ENCODE measurements around the gene FKBP4. TPM values are rescaled to one million over a fixed set of nuclear protein-coding genes. Genes with fewer than 3 reads are reported as not detected.

Gene FKBP4
- total and polyA plus RNA-seq, 2 donors (not counting 1 experiment from before 2014, with no cell fraction given): 19.3 to 56.7 TPM

DNA sequence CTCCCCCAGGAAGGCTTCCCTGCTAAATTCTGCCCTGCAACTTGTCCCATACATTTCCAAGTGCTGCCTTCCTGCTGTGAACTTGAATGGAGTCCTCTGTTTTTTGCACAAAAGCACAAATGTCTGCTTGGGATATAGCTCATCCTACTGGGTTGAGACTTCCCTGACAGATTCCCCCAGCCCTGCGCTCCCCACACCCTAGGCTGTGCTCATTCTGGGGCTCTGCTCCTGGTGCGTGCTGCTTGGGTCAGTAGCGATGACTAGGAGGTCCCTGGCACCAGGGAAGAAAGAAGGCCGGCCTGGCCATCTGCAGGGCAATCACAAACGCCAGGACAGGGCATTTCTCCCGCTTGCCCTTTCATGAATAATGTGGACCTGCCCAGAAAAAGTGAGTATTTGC lies 29.2 kb upstream of the FKBP4 start:
- H3K27ac ChIP-seq (ENCODE audit: low read length in 2 of 2): no peak overlapping the region
- ChIA-PET CTCF (no interaction called here), POLR2A (no interaction called here)
- H3K27me3 ChIP-seq (replicated peaks in 1 of 4; ENCODE audit: control extremely low read depth in 1 of 4, control insufficient read depth in 3 of 4, insufficient read depth in 4 of 4, low read length in 3 of 4): no peaks in the 10 kb centered on the region
- 91% methylated on average over 5 of the region's 6 CpGs for WGBS (ENCODE audit: insufficient coverage)
- no peaks in the 10 kb centered on the region for H3K4me1 ChIP-seq (ENCODE audit: control insufficient read depth in 2 of 2, insufficient read depth in 2 of 2, low read length in 2 of 2)
- ATAC-seq (ENCODE audit: low read depth): no peak
- no peaks in the 10 kb centered on the region for H3K27me3 Mint-ChIP-seq
- no peak overlapping the region for H3K4me2 ChIP-seq (replicated peaks; ENCODE audit: low read depth, low read length, poor library complexity, severe bottlenecking)
- no peaks in the 10 kb centered on the region for H3K4me1 Mint-ChIP-seq
- H3K79me2 ChIP-seq (ENCODE audit: control insufficient read depth, insufficient read depth, low read length): no peaks in the 10 kb centered on the region
- H3K4me3 ChIP-seq (ENCODE audit: control extremely low read depth in 1 of 5, extremely low read depth in 1 of 5, insufficient read depth in 1 of 5, low read depth in 2 of 5, low read length in 4 of 5): no peak overlapping the region
- no peak overlapping the region for H2AFZ ChIP-seq (ENCODE audit: insufficient read depth, low read depth, low read length, poor library complexity, severe bottlenecking)
- no peak overlapping the region for H3K9ac ChIP-seq (ENCODE audit: low read length)
- DNase-seq: no peak
- no peaks in the 10 kb centered on the region for H4K20me1 ChIP-seq (ENCODE audit: control insufficient read depth, insufficient read depth, low read length, poor library complexity, severe bottlenecking)
- intact Hi-C loops (cut with micrococcal nuclease): no loop called here
- peaks cover 0 to 5% (median 0%) of the 10 kb centered on the region in 3 donors for H3K9me3 ChIP-seq (ENCODE audit: control extremely low read depth in 1 of 3, control insufficient read depth in 2 of 3, insufficient read depth in 1 of 3, low read length in 2 of 3)
- no peak overlapping the region for H3K4me3 Mint-ChIP-seq
- no peaks in the 10 kb centered on the region for H3K36me3 ChIP-seq (replicated peaks in 1 of 2; ENCODE audit: control extremely low read depth in 1 of 2, control insufficient read depth in 1 of 2, extremely low read depth in 1 of 2, insufficient read depth in 2 of 2, low read length in 1 of 2)
- H3K9me3 Mint-ChIP-seq (ENCODE audit: insufficient read depth): no peaks in the 10 kb centered on the region
- H3K27ac Mint-ChIP-seq: no peak overlapping the region
- no peak for TF ChIP-seq EZH2 (IDR thresholded peaks at IDR 0.05; ENCODE audit: borderline replicate concordance, insufficient read depth, low read depth, low read length, poor library complexity, severe bottlenecking)

DNA sequence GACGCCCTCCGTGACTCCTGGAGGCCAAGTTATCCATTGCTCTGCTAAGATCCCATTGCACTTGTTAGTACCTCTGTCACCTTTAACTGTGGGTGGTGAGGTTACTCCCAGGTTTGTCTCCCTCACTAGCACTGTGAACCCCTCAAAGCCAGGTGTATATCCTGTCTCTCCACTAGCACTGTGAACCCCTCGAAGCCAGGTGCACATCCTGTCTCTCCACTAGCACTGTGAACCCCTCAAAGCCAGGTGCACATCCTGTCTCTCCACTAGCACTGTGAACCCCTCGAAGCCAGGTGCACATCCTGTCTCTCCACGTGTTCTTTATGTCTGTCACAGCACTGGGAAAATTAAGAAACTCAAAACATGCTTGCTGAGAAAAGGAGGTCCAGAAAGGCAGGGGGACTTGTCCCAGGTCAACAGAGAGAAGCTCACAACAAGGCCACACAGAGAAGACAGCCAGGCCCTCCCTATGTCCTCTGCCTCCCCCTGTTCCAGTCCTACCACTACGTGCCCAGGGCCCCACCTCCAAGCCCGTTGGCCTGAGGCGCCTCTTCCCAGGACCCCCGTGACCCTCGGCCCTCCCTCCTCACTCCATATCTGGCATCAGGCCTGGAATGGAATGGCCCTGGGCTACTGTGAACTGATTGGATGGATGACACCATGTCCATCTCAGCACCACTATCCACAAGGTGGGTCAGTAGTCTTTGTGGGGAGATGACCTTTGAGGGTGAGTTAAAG lies 26.4 kb upstream of the FKBP4 start:
- WGBS (ENCODE audit: insufficient coverage): 87% methylated on average over 5 of the region's 10 CpGs
- Histone ChIP-seq H3K9me3 (ENCODE audit: control extremely low read depth in 1 of 3, control insufficient read depth in 2 of 3, insufficient read depth in 1 of 3, low read length in 2 of 3) (peaks cover 0 to 5% (median 0%) of the 10 kb centered on the region in 3 donors), H2AFZ (ENCODE audit: insufficient read depth, low read depth, low read length, poor library complexity, severe bottlenecking) (no peak overlapping the region), H3K27ac (ENCODE audit: low read length in 2 of 2) (no peak overlapping the region), H3K4me3 (ENCODE audit: control extremely low read depth in 1 of 5, extremely low read depth in 1 of 5, insufficient read depth in 1 of 5, low read depth in 2 of 5, low read length in 4 of 5) (no peak overlapping the region), H3K27me3 (replicated peaks in 1 of 4; ENCODE audit: control extremely low read depth in 1 of 4, control insufficient read depth in 3 of 4, insufficient read depth in 4 of 4, low read length in 3 of 4) (no peaks in the 10 kb centered on the region), H3K4me2 (replicated peaks; ENCODE audit: low read depth, low read length, poor library complexity, severe bottlenecking) (no peak overlapping the region), H3K4me1 (ENCODE audit: control insufficient read depth in 2 of 2, insufficient read depth in 2 of 2, low read length in 2 of 2) (no peaks in the 10 kb centered on the region), H3K79me2 (ENCODE audit: control insufficient read depth, insufficient read depth, low read length) (no peaks in the 10 kb centered on the region), H3K9ac (ENCODE audit: low read length) (no peak overlapping the region), H4K20me1 (ENCODE audit: control insufficient read depth, insufficient read depth, low read length, poor library complexity, severe bottlenecking) (no peaks in the 10 kb centered on the region), H3K36me3 (replicated peaks in 1 of 2; ENCODE audit: control extremely low read depth in 1 of 2, control insufficient read depth in 1 of 2, extremely low read depth in 1 of 2, insufficient read depth in 2 of 2, low read length in 1 of 2) (no peaks in the 10 kb centered on the region)
- no peak overlapping the region for H3K4me3 Mint-ChIP-seq
- intact Hi-C loops (cut with micrococcal nuclease): no loop called here
- no peak for DNase-seq
- CTCF ChIA-PET: no interaction called here
- POLR2A ChIA-PET: no interaction called here
- no peaks in the 10 kb centered on the region for H3K9me3 Mint-ChIP-seq (ENCODE audit: insufficient read depth)
- no peaks in the 10 kb centered on the region for H3K4me1 Mint-ChIP-seq
- no peaks in the 10 kb centered on the region for H3K27me3 Mint-ChIP-seq
- ATAC-seq (ENCODE audit: low read depth): no peak
- H3K27ac Mint-ChIP-seq: peak overlapping the region; percentile 61
- no peak for TF ChIP-seq EZH2 (IDR thresholded peaks at IDR 0.05; ENCODE audit: borderline replicate concordance, insufficient read depth, low read depth, low read length, poor library complexity, severe bottlenecking)

Measured in B cell (primary cell).